ENCODE measurements around the gene USB1. TPM values are rescaled to one million over a fixed set of nuclear protein-coding genes. Genes with fewer than 3 reads are reported as not detected.
"Not testable (repeated sequence)": the region's sequence is repeated elsewhere in the genome, so short reads cannot be mapped to it uniquely, and the experiment has no call there.

USB1 gene
- total RNA-seq, 1 experiment from 2014 or later = 21.1 TPM

- Histone ChIP-seq H3K4me1 (no peaks in the 10 kb centered on the region), H3K27me3 (peaks cover 39% of the 10 kb centered on the region), H3K4me3 (no peak overlapping the region), H3K27ac (no peak overlapping the region), H3K9me3 (replicated peaks) (no peaks in the 10 kb centered on the region), H3K36me3 (no peaks in the 10 kb centered on the region)
- no peak for DNase-seq
Observed at GRCh38 chr16:57962046-57962445, 39.2 kb upstream of the USB1 start.

GRCh38 chr16:57962756-57963155, 38.5 kb upstream of the USB1 start:
- no peak overlapping the region for H3K27ac ChIP-seq
- H3K9me3 ChIP-seq (replicated peaks) = no peaks in the 10 kb centered on the region
- no peak for DNase-seq
- no peaks in the 10 kb centered on the region for H3K4me1 ChIP-seq
- peaks cover 36% of the 10 kb centered on the region for H3K27me3 ChIP-seq
- no peak overlapping the region for H3K4me3 ChIP-seq
- H3K36me3 ChIP-seq = no peaks in the 10 kb centered on the region

GRCh38 chr16:57964157-57964700, 37.0 kb upstream of the USB1 start:
- H3K36me3 ChIP-seq = no peaks in the 10 kb centered on the region
- no peaks in the 10 kb centered on the region for H3K9me3 ChIP-seq (replicated peaks)
- H3K4me1 ChIP-seq = no peaks in the 10 kb centered on the region
- no peak overlapping the region for H3K4me3 ChIP-seq
- no peak overlapping the region for H3K27ac ChIP-seq
- DNase-seq = no peak
- H3K27me3 ChIP-seq = peaks cover 33% of the 10 kb centered on the region

GRCh38 chr16:57966204-57966771, 34.9 kb upstream of the USB1 start:
- no peak for DNase-seq
- Histone ChIP-seq H3K4me1 (no peaks in the 10 kb centered on the region), H3K9me3 (replicated peaks) (no peaks in the 10 kb centered on the region), H3K27me3 (peaks cover 29% of the 10 kb centered on the region), H3K36me3 (no peaks in the 10 kb centered on the region), H3K4me3 (no peak overlapping the region), H3K27ac (no peak overlapping the region)

GRCh38 chr16:57966986-57967385, 34.2 kb upstream of the USB1 start:
- no peak overlapping the region for H3K27ac ChIP-seq
- H3K9me3 ChIP-seq (replicated peaks) = no peaks in the 10 kb centered on the region
- no peaks in the 10 kb centered on the region for H3K36me3 ChIP-seq
- no peaks in the 10 kb centered on the region for H3K4me1 ChIP-seq
- no peak for DNase-seq
- H3K4me3 ChIP-seq = no peak overlapping the region
- peaks cover 24% of the 10 kb centered on the region for H3K27me3 ChIP-seq

- Histone ChIP-seq H3K27me3 (peaks cover 24% of the 10 kb centered on the region), H3K27ac (no peak overlapping the region), H3K9me3 (replicated peaks) (no peaks in the 10 kb centered on the region), H3K4me1 (no peaks in the 10 kb centered on the region), H3K4me3 (no peak overlapping the region), H3K36me3 (no peaks in the 10 kb centered on the region)
- DNase-seq = no peak
Observed at GRCh38 chr16:57967916-57968315, 33.3 kb upstream of the USB1 start.

- H3K9me3 ChIP-seq (replicated peaks) = no peaks in the 10 kb centered on the region
- no peaks in the 10 kb centered on the region for H3K36me3 ChIP-seq
- no peak overlapping the region for H3K27ac ChIP-seq
- no peak overlapping the region for H3K4me3 ChIP-seq
- H3K27me3 ChIP-seq = peaks cover 19% of the 10 kb centered on the region
- no peak for DNase-seq
- no peaks in the 10 kb centered on the region for H3K4me1 ChIP-seq
Observed at GRCh38 chr16:57969451-57970123, 31.6 kb upstream of the USB1 start.

GRCh38 chr16:57970319-57970718, 30.9 kb upstream of the USB1 start:
- H3K9me3 ChIP-seq (replicated peaks) = no peaks in the 10 kb centered on the region
- H3K27me3 ChIP-seq = peaks cover 19% of the 10 kb centered on the region
- no peaks in the 10 kb centered on the region for H3K36me3 ChIP-seq
- H3K4me1 ChIP-seq = no peaks in the 10 kb centered on the region
- DNase-seq = no peak
- no peak overlapping the region for H3K4me3 ChIP-seq
- no peak overlapping the region for H3K27ac ChIP-seq

GRCh38 chr16:57970970-57971369, 30.2 kb upstream of the USB1 start, which contains the start of gene CNGB1:
Gene CNGB1 (minus strand): TSS chr16:57971128. CDS start chr16:57967286, 3,842 bp downstream.
- H3K4me1 ChIP-seq = no peaks in the 10 kb centered on the region
- no peak within 1 kb of the TSS for H3K27ac ChIP-seq
- no peak within 1 kb of the TSS for H3K4me3 ChIP-seq
- DNase-seq = no peak
- no peaks in the 10 kb centered on the region for H3K9me3 ChIP-seq (replicated peaks)
- no peaks in the 10 kb centered on the region for H3K36me3 ChIP-seq
- peaks cover 19% of the 10 kb centered on the region for H3K27me3 ChIP-seq

GRCh38 chr16:57971848-57972247, 29.4 kb upstream of the USB1 start:
- H3K27me3 ChIP-seq = peaks cover 19% of the 10 kb centered on the region

GRCh38 chr16:57972306-57972705, 28.9 kb upstream of the USB1 start:
- DNase-seq = no peak

More at GRCh38 chr16:57971848-57972247, 29.4 kb upstream of the USB1 start:
- Histone ChIP-seq H3K4me1 (no peaks in the 10 kb centered on the region), H3K27ac (no peak overlapping the region), H3K9me3 (replicated peaks) (no peaks in the 10 kb centered on the region), H3K36me3 (no peaks in the 10 kb centered on the region), H3K4me3 (no peak overlapping the region)
- DNase-seq = no peak

GRCh38 chr16:57976331-57976796, 24.8 kb upstream of the USB1 start:
- Histone ChIP-seq H3K36me3 (no peaks in the 10 kb centered on the region), H3K9me3 (replicated peaks) (no peaks in the 10 kb centered on the region), H3K4me1 (no peaks in the 10 kb centered on the region), H3K27ac (no peak overlapping the region), H3K27me3 (peaks cover 12% of the 10 kb centered on the region), H3K4me3 (no peak overlapping the region)
- no peak for DNase-seq

More at GRCh38 chr16:57972306-57972705, 28.9 kb upstream of the USB1 start:
- H3K27me3 ChIP-seq = peaks cover 19% of the 10 kb centered on the region
- H3K4me3 ChIP-seq = no peak overlapping the region
- no peak overlapping the region for H3K27ac ChIP-seq
- no peaks in the 10 kb centered on the region for H3K9me3 ChIP-seq (replicated peaks)
- no peaks in the 10 kb centered on the region for H3K4me1 ChIP-seq
- H3K36me3 ChIP-seq = no peaks in the 10 kb centered on the region

- Histone ChIP-seq H3K4me3 (no peak overlapping the region), H3K9me3 (replicated peaks) (no peaks in the 10 kb centered on the region), H3K4me1 (peaks cover 11% of the 10 kb centered on the region), H3K27ac (no peak overlapping the region), H3K36me3 (no peaks in the 10 kb centered on the region), H3K27me3 (peaks cover 12% of the 10 kb centered on the region)
- DNase-seq = no peak
Observed at GRCh38 chr16:57977418-57978069, 23.7 kb upstream of the USB1 start.

GRCh38 chr16:57978070-57978465, 23.1 kb upstream of the USB1 start:
- H3K4me3 ChIP-seq; DNase-seq; H3K27ac ChIP-seq; H3K36me3 ChIP-seq; H3K9me3 ChIP-seq (replicated peaks): not testable (repeated sequence)
- Histone ChIP-seq H3K4me1 (peaks cover 11% of the 10 kb centered on the region), H3K27me3 (peaks cover 12% of the 10 kb centered on the region)

- Histone ChIP-seq H3K36me3 (no peaks in the 10 kb centered on the region), H3K9me3 (replicated peaks) (no peaks in the 10 kb centered on the region), H3K27ac (no peak overlapping the region), H3K4me1 (peaks cover 11% of the 10 kb centered on the region), H3K4me3 (no peak overlapping the region), H3K27me3 (peaks cover 12% of the 10 kb centered on the region)
- no peak for DNase-seq
Observed at GRCh38 chr16:57979006-57979585, 22.1 kb upstream of the USB1 start.

All from SJCRH30 (cell line).